ENCODE measurements around the gene NCAM2. TPM values are rescaled to one million over a fixed set of nuclear protein-coding genes. Genes with fewer than 3 reads are reported as not detected.

Gene NCAM2
- total RNA-seq, 4 donors from 2014 or later = 3.2 to 9.1 (median 4.6) TPM

GRCh38 chr21:21457077-21457476, 458.9 kb downstream of the NCAM2 start:
- Histone ChIP-seq H3K4me1 (no peaks in the 10 kb centered on the region), H3K36me3 (no peaks in the 10 kb centered on the region), H3K27me3 (no peaks in the 10 kb centered on the region), H3K9me3 (no peaks in the 10 kb centered on the region), H3K27ac (no peak overlapping the region), H3K4me3 (no peak overlapping the region)
- no peak for ATAC-seq
- WGBS, 2 donors (ENCODE audit: low coverage in 1 of 2) = 71 to 86% methylated on average over 6 to 7 of the region's 8 CpGs
- TF ChIP-seq POLR2A (IDR thresholded peaks at IDR 0.05) = no peak
- no peak for TF ChIP-seq POLR2AphosphoS5 (IDR thresholded peaks at IDR 0.05)
- TF ChIP-seq EP300 (IDR thresholded peaks at IDR 0.05) = no peak
- TF ChIP-seq CTCF (IDR thresholded peaks at IDR 0.05) = no peak

DNA sequence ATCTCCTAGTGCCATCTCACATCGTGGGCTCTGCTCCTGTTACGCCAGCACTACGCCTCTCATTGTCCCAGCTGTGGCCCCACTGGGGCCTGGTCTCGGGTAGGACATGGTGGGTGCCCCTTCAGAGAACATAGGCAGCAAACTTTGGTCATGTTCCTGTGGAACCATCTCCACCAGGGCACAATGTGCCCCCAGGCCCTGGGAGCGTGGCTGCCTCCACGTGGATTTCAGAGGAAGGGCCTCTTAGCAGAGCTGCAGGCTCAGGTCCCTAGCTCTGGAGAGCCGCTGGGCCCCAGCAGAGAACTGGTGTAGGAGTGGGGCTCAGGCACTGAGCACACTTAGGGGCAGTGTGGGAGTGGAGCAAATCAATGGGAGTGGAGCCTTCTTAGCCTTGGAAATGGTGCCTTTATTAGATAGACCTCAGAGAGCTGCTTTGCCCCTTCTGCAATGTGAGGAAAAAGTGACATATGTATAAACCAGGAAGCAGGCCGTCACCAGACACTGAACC, 460.0 kb downstream of the NCAM2 start:
- H3K4me3 ChIP-seq = no peak overlapping the region

GRCh38 chr21:21460979-21461378, 462.8 kb downstream of the NCAM2 start:
- H3K27ac ChIP-seq = no peak overlapping the region
- ATAC-seq = no peak
- no peaks in the 10 kb centered on the region for H3K4me1 ChIP-seq
- no peaks in the 10 kb centered on the region for H3K9me3 ChIP-seq
- H3K4me3 ChIP-seq = no peak overlapping the region
- no peaks in the 10 kb centered on the region for H3K27me3 ChIP-seq
- no peak for TF ChIP-seq POLR2A (IDR thresholded peaks at IDR 0.05)
- no peak for TF ChIP-seq CTCF (IDR thresholded peaks at IDR 0.05)
- TF ChIP-seq EP300 (IDR thresholded peaks at IDR 0.05) = no peak
- 84 to 90% methylated on average over 5 of the region's 5 CpGs for WGBS, 2 donors (ENCODE audit: low coverage in 1 of 2)
- H3K36me3 ChIP-seq = no peaks in the 10 kb centered on the region

More for the DNA sequence above, 460.0 kb downstream of the NCAM2 start:
- Histone ChIP-seq H3K27me3 (no peaks in the 10 kb centered on the region), H3K9me3 (no peaks in the 10 kb centered on the region), H3K27ac (no peak overlapping the region), H3K36me3 (no peaks in the 10 kb centered on the region), H3K4me1 (no peaks in the 10 kb centered on the region)
- TF ChIP-seq POLR2AphosphoS5 (IDR thresholded peaks at IDR 0.05) (no peak), CTCF (IDR thresholded peaks at IDR 0.05) (no peak), EP300 (IDR thresholded peaks at IDR 0.05) (no peak), POLR2A (IDR thresholded peaks at IDR 0.05) (no peak)
- 69 to 93% methylated on average over 3 of the region's 8 CpGs for WGBS, 2 donors (ENCODE audit: low coverage in 1 of 2)
- no peak for ATAC-seq

- TF ChIP-seq EP300 (IDR thresholded peaks at IDR 0.05) = no peak
- TF ChIP-seq POLR2A (IDR thresholded peaks at IDR 0.05) = no peak
- no peak for TF ChIP-seq CTCF (IDR thresholded peaks at IDR 0.05)
- TF ChIP-seq POLR2AphosphoS5 (IDR thresholded peaks at IDR 0.05) = no peak
- no peaks in the 10 kb centered on the region for H3K9me3 ChIP-seq
- H3K27me3 ChIP-seq = no peaks in the 10 kb centered on the region
- no peak overlapping the region for H3K4me3 ChIP-seq
- ATAC-seq = no peak
- WGBS, 2 donors (ENCODE audit: low coverage in 1 of 2) = 40 to 90% methylated on average over 3 of the region's 4 CpGs
- no peaks in the 10 kb centered on the region for H3K4me1 ChIP-seq
- no peaks in the 10 kb centered on the region for H3K36me3 ChIP-seq
- H3K27ac ChIP-seq = no peak overlapping the region
Observed at GRCh38 chr21:21463456-21463855, 465.2 kb downstream of the NCAM2 start.

DNA sequence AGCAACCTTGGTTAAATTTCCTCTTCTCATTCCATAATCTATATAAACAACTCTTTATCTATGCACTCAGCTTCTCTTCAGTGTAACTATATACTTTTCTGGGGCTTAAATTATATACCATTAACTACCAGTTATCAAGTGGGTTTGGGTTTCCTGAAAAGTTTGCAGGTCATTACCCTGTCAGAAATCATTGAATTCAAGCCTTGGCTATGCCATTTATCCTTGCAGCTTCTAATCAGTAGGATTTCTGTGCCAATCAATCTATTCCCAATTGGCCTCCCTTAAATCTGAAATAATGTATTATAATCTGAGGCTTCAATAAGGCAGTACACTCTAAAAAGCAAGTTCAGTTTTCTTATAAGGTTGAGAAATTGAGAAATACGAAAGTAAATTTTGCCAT, 466.5 kb downstream of the NCAM2 start:
- H3K27ac ChIP-seq = no peak overlapping the region
- H3K27me3 ChIP-seq = no peaks in the 10 kb centered on the region
- no peaks in the 10 kb centered on the region for H3K36me3 ChIP-seq
- no peaks in the 10 kb centered on the region for H3K9me3 ChIP-seq
- no peaks in the 10 kb centered on the region for H3K4me1 ChIP-seq
- no peak for ATAC-seq
- 69 to 73% methylated on average over 1 of the region's 1 CpG for WGBS, 2 donors (ENCODE audit: low coverage in 1 of 2)
- H3K4me3 ChIP-seq = no peak overlapping the region
- TF ChIP-seq POLR2AphosphoS5 (IDR thresholded peaks at IDR 0.05) (no peak), CTCF (IDR thresholded peaks at IDR 0.05) (no peak), EP300 (IDR thresholded peaks at IDR 0.05) (no peak), POLR2A (IDR thresholded peaks at IDR 0.05) (no peak)
